Activated CD4-positive, alpha-beta T cell treated with anti-CD3 and anti-CD28 coated beads, Interleukin-10, Interleukin-2, amounts not matched to agents 100 ng/mL and 50 ng/mL, durations not matched to agents 16 hours and 8 hours (primary cell): ENCODE measurements around the gene SACM1L.
"Not testable (repeated sequence)": the region's sequence is repeated elsewhere in the genome, so short reads cannot be mapped to it uniquely, and the experiment has no call there.

Experiments
- DNase-seq: peaks from one replicate; pipeline ENCODE4 v3.0.0-alpha.2; 2020

Gene SACM1L

GRCh38 chr3:45693941-45694521, 4.8 kb downstream of the SACM1L start:
- DNase-seq: peak; percentile 64

- DNase-seq: not testable (repeated sequence)
Measured at GRCh38 chr3:45695166-45695565, 6.0 kb downstream of the SACM1L start.

GRCh38 chr3:45700570-45701073, 11.4 kb downstream of the SACM1L start:
- no peak for DNase-seq

GRCh38 chr3:45701172-45701867, 12.1 kb downstream of the SACM1L start:
- no peak for DNase-seq

- no peak for DNase-seq
Measured at GRCh38 chr3:45704301-45704943, 15.2 kb downstream of the SACM1L start.

- DNase-seq: no peak
Measured at GRCh38 chr3:45705839-45706808, 16.9 kb downstream of the SACM1L start.

- no peak for DNase-seq
Measured at GRCh38 chr3:45711931-45712330, 22.7 kb downstream of the SACM1L start.

GRCh38 chr3:45712434-45713110, 23.4 kb downstream of the SACM1L start:
- no peak for DNase-seq

- DNase-seq: no peak
Measured at GRCh38 chr3:45715945-45716344, 26.7 kb downstream of the SACM1L start.

GRCh38 chr3:45716790-45717336, 27.7 kb downstream of the SACM1L start:
- DNase-seq: no peak

- no peak for DNase-seq
Measured at GRCh38 chr3:45719655-45720487, 30.7 kb downstream of the SACM1L start.

GRCh38 chr3:45724911-45725310, 35.7 kb downstream of the SACM1L start:
- no peak for DNase-seq

GRCh38 chr3:45729614-45730013, 40.4 kb downstream of the SACM1L start:
- DNase-seq: no peak

GRCh38 chr3:45730409-45731154, 41.4 kb downstream of the SACM1L start:
- no peak for DNase-seq

GRCh38 chr3:45736707-45737106, 47.5 kb downstream of the SACM1L start:
- DNase-seq: no peak

GRCh38 chr3:45737234-45737633, 48.0 kb downstream of the SACM1L start:
- no peak for DNase-seq

- DNase-seq: no peak
Measured at GRCh38 chr3:45739991-45740390, 50.8 kb downstream of the SACM1L start.

GRCh38 chr3:45741247-45741646, 52.1 kb downstream of the SACM1L start:
- no peak for DNase-seq

- DNase-seq: peak; percentile 11
Measured at GRCh38 chr3:45741742-45742460, 52.7 kb downstream of the SACM1L start.
